ENCODE data around the gene RHEB.

DNA sequence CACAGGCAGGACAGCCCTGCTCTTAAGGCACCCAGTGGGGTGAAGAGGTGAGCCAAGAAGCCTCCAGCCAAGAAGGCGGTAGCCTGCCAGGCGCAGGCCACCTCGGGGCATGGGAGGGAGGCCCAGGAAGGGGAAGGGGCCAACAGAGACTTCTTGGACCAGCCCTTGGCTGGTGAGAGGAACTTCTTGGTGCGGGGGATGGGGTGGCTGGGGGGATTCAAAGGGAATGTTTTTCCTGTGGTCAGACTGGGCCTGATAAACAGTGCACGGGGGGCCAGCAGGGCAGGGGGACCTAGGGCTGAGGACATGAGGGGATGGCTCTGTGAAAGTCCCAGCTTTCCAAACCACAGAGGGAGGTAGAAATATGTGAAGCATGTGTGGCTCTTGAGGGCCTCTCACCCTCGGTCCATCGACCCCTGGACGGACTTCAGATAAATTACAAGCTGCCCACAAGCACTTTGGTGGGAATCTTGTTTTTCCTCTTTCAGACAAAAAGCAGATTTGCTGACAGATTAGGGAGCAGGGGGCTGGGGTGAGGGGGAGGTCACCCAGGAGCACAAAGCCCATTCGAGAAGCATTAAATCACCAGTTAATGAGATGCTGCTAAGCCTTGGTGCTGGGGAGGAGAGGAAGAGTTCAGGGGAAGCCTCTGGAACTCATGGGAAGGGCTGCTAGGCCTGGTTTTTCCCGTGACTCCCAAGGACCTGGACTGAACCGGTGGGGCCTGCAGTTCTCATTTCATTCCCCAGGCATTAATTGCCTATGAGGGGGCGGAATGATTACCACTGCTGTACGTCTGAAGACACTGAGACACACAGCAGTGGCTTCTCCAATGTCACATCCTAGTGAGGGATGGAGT is 91.1 kb downstream of the RHEB start:
- TF ChIP-seq, protein P1, sequence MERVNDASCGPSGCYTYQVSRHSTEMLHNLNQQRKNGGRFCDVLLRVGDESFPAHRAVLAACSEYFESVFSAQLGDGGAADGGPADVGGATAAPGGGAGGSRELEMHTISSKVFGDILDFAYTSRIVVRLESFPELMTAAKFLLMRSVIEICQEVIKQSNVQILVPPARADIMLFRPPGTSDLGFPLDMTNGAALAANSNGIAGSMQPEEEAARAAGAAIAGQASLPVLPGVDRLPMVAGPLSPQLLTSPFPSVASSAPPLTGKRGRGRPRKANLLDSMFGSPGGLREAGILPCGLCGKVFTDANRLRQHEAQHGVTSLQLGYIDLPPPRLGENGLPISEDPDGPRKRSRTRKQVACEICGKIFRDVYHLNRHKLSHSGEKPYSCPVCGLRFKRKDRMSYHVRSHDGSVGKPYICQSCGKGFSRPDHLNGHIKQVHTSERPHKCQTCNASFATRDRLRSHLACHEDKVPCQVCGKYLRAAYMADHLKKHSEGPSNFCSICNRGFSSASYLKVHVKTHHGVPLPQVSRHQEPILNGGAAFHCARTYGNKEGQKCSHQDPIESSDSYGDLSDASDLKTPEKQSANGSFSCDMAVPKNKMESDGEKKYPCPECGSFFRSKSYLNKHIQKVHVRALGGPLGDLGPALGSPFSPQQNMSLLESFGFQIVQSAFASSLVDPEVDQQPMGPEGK (CRISPR knock-in tag; IDR thresholded peaks at IDR 0.05; ENCODE audit: borderline replicate concordance) = peak; percentile 61; the same call in 1 of the 2 replicates
- peak; percentile 18; the same call in 1 of the 2 replicates for TF ChIP-seq TOX (CRISPR knock-in tag; IDR thresholded peaks at IDR 0.05; ENCODE audit: borderline replicate concordance)
- TF ChIP-seq, protein P2, sequence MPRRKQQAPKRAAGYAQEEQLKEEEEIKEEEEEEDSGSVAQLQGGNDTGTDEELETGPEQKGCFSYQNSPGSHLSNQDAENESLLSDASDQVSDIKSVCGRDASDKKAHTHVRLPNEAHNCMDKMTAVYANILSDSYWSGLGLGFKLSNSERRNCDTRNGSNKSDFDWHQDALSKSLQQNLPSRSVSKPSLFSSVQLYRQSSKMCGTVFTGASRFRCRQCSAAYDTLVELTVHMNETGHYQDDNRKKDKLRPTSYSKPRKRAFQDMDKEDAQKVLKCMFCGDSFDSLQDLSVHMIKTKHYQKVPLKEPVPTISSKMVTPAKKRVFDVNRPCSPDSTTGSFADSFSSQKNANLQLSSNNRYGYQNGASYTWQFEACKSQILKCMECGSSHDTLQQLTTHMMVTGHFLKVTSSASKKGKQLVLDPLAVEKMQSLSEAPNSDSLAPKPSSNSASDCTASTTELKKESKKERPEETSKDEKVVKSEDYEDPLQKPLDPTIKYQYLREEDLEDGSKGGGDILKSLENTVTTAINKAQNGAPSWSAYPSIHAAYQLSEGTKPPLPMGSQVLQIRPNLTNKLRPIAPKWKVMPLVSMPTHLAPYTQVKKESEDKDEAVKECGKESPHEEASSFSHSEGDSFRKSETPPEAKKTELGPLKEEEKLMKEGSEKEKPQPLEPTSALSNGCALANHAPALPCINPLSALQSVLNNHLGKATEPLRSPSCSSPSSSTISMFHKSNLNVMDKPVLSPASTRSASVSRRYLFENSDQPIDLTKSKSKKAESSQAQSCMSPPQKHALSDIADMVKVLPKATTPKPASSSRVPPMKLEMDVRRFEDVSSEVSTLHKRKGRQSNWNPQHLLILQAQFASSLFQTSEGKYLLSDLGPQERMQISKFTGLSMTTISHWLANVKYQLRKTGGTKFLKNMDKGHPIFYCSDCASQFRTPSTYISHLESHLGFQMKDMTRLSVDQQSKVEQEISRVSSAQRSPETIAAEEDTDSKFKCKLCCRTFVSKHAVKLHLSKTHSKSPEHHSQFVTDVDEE (CRISPR knock-in tag; IDR thresholded peaks at IDR 0.05) = no peak; the same call in none of the 2 replicates
- TF ChIP-seq, protein P3, sequence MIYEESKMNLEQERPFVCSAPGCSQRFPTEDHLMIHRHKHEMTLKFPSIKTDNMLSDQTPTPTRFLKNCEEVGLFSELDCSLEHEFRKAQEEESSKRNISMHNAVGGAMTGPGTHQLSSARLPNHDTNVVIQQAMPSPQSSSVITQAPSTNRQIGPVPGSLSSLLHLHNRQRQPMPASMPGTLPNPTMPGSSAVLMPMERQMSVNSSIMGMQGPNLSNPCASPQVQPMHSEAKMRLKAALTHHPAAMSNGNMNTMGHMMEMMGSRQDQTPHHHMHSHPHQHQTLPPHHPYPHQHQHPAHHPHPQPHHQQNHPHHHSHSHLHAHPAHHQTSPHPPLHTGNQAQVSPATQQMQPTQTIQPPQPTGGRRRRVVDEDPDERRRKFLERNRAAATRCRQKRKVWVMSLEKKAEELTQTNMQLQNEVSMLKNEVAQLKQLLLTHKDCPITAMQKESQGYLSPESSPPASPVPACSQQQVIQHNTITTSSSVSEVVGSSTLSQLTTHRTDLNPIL (CRISPR knock-in tag; IDR thresholded peaks at IDR 0.05; ENCODE audit: low read depth) = no peak
- TF ChIP-seq ZNF565 (CRISPR knock-in tag; conservative IDR thresholded peaks at IDR 0.05; ENCODE audit: low read depth) = peak; percentile 88
- TF ChIP-seq ZFP3 (CRISPR knock-in tag; IDR thresholded peaks at IDR 0.05) = peak; percentile 56
- TF ChIP-seq ZFP30 (CRISPR knock-in tag; IDR thresholded peaks at IDR 0.05) = 0 out of 2 replicates have a peak, but pooled peaks have one; percentile 28
- TF ChIP-seq RARB (CRISPR knock-in tag; IDR thresholded peaks at IDR 0.05) = peak; percentile 37; the same call in 1 of the 2 replicates
- peak; percentile 98 for TF ChIP-seq CSDC2 (CRISPR knock-in tag; IDR thresholded peaks at IDR 0.05)
- no peak for TF ChIP-seq ZC3H10 (CRISPR knock-in tag; IDR thresholded peaks at IDR 0.05)
- TF ChIP-seq, protein P4, sequence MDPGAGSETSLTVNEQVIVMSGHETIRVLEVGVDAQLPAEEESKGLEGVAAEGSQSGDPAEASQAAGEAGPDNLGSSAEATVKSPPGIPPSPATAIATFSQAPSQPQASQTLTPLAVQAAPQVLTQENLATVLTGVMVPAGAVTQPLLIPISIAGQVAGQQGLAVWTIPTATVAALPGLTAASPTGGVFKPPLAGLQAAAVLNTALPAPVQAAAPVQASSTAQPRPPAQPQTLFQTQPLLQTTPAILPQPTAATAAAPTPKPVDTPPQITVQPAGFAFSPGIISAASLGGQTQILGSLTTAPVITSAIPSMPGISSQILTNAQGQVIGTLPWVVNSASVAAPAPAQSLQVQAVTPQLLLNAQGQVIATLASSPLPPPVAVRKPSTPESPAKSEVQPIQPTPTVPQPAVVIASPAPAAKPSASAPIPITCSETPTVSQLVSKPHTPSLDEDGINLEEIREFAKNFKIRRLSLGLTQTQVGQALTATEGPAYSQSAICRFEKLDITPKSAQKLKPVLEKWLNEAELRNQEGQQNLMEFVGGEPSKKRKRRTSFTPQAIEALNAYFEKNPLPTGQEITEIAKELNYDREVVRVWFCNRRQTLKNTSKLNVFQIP (CRISPR knock-in tag; IDR thresholded peaks at IDR 0.05; ENCODE audit: borderline replicate concordance, low read depth) = no peak
